Mesothelial cell of epicardium (in vitro differentiated cells): ENCODE results near the gene SACM1L. TPM values are rescaled to one million over a fixed set of nuclear protein-coding genes. Genes with fewer than 3 reads are reported as not detected.

Experiments
- DNase-seq, 2 experiments: peaks; one replicate each; pipeline ENCODE4 v3.0.0; 2021; ENCODE audit warnings: low spot score in 2 of 2; ENCODE audit not compliant: unreplicated experiment in 2 of 2
- H3K27ac Mint-ChIP-seq: 2 replicates; pipeline ENCODE4 v1.8.0; 2021; ENCODE audit warnings: mixed read lengths
- H3K27me3 Mint-ChIP-seq: 2 replicates; pipeline ENCODE4 v1.8.0; 2021; ENCODE audit warnings: low read depth, mixed read lengths
- H3K36me3 Mint-ChIP-seq: 2 replicates; pipeline ENCODE4 v1.8.0; 2021; ENCODE audit warnings: mixed read lengths
- H3K4me1 Mint-ChIP-seq: 2 replicates; pipeline ENCODE4 v1.8.0; 2021; ENCODE audit warnings: mixed read lengths
- H3K4me3 Mint-ChIP-seq: 2 replicates; pipeline ENCODE4 v1.8.0; 2021; ENCODE audit warnings: mild to moderate bottlenecking, moderate library complexity, mixed read lengths
- H3K9me3 Mint-ChIP-seq: 2 replicates; pipeline ENCODE4 v1.8.0; 2021; ENCODE audit warnings: mixed read lengths
- total RNA-seq: library from RNA; stranded (reverse); gene quantifications from 3 replicates; pipeline ENCODE4 v1.2.1, GENCODE V29; 2021
- TF ChIP-seq, protein P1 (sequence below): fragments of 200-600 bp; sonication (generic); IDR thresholded peaks from one replicate; pipeline ENCODE4 v1.5.0; 2021; ENCODE audit warnings: antibody characterized with exemption; ENCODE audit not compliant: unreplicated experiment

The SACM1L gene
- total RNA-seq, 1 donor from 2014 or later = 51.8 TPM

DNA sequence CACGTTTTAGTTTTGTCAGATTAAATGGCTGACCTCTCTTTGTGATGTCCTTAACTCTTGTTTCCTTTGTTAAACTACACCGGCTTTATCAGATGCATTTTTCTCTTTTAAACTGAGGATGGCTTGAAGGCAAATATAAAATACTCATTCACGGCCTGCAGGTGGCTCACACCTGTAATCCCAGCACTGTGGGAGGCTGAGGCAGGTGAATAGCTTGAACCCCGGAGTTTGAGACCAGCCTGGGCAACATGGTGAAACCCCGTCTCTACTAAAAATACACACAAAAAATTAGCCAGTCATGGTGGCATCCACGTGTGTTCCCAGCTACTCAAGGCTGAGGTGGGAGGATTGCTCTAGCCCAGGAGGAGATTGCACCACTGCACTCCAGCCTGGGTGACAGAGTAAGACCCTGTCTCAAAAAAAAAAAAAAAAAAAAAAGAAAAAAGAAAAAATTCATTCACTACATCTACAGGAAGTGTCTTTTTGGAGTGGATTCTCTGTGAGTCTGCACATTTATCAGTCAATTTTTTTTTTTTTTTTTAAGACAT, 34.7 kb upstream of the SACM1L start:
- no peaks in the 10 kb centered on the region for H3K27me3 Mint-ChIP-seq
- TF ChIP-seq, protein P1, sequence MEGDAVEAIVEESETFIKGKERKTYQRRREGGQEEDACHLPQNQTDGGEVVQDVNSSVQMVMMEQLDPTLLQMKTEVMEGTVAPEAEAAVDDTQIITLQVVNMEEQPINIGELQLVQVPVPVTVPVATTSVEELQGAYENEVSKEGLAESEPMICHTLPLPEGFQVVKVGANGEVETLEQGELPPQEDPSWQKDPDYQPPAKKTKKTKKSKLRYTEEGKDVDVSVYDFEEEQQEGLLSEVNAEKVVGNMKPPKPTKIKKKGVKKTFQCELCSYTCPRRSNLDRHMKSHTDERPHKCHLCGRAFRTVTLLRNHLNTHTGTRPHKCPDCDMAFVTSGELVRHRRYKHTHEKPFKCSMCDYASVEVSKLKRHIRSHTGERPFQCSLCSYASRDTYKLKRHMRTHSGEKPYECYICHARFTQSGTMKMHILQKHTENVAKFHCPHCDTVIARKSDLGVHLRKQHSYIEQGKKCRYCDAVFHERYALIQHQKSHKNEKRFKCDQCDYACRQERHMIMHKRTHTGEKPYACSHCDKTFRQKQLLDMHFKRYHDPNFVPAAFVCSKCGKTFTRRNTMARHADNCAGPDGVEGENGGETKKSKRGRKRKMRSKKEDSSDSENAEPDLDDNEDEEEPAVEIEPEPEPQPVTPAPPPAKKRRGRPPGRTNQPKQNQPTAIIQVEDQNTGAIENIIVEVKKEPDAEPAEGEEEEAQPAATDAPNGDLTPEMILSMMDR = no peak
- no peak for DNase-seq
- H3K27ac Mint-ChIP-seq = peak overlapping the region; percentile 24
- peaks cover 5% of the 10 kb centered on the region for H3K9me3 Mint-ChIP-seq
- H3K36me3 Mint-ChIP-seq = peaks cover 12% of the 10 kb centered on the region
- H3K4me1 Mint-ChIP-seq = no peaks in the 10 kb centered on the region
- H3K4me3 Mint-ChIP-seq = no peak overlapping the region

DNA sequence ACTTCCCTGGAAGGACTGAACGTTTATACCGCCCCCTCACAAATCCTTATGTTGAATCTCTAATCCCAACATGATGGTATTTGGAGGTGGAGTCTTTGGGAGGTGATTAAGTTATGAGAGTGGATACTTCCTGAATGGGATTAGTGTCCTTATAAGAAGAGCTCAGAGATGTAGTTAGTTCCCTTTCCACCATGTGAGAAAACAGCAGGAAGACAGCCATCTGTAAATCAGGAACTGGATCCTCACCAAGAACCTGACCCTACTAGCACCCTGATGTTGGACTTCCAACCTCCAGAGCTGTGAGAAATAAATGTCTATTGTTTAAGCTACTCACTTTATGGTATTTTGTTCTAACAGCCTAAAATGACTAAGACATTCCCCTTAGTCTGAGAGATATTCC, 33.3 kb upstream of the SACM1L start:
- DNase-seq = no peak
- H3K36me3 Mint-ChIP-seq = peaks cover 2% of the 10 kb centered on the region
- H3K4me3 Mint-ChIP-seq = no peak overlapping the region
- no peaks in the 10 kb centered on the region for H3K9me3 Mint-ChIP-seq
- H3K27ac Mint-ChIP-seq = no peak overlapping the region
- peaks cover 2% of the 10 kb centered on the region for H3K4me1 Mint-ChIP-seq
- H3K27me3 Mint-ChIP-seq = no peaks in the 10 kb centered on the region
- TF ChIP-seq, protein P1 = no peak

DNA sequence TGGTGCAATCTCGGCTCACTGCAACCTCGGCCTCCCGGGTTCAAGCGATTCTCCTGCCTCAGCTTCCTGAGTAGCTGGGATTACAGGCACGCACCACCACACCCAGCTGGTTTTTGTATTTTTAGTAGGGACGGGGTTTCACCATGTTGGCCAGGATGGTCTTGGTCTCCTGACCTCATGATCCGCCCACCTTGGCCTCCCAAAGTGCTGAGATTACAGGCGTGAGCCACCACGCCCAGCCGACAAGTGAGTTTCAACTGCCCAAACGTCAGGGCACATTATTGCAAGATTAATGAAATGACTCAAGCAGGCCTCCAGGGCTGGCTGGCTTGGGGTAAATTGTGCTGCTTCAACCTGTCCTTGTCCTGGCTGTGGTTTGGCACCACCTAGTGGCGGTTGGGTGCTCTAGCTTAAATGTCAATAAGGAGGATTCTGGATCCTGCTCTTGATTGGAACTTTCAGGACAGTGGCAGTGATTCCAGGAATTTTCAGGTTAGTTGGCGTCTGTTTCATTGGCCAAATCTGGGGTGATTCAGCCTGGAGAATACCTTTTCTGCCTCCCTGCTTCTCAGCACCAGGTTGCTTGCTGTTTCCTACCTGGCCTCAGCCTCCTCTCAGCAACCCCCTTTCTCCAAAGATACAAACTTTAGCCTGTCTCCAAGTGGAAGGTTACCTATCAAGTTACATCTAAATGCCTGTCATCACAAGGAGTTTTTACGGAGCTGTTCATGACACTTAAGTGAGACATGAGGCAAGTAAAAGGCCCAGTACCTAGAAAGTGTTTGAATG, 32.4 kb upstream of the SACM1L start:
- H3K36me3 Mint-ChIP-seq = no peaks in the 10 kb centered on the region
- TF ChIP-seq, protein P1 = peak; percentile 84
- H3K4me3 Mint-ChIP-seq = no peak overlapping the region
- peak; percentile 73 to 82 for DNase-seq
- peaks cover 2% of the 10 kb centered on the region for H3K4me1 Mint-ChIP-seq
- no peaks in the 10 kb centered on the region for H3K9me3 Mint-ChIP-seq
- H3K27me3 Mint-ChIP-seq = no peaks in the 10 kb centered on the region
- no peak overlapping the region for H3K27ac Mint-ChIP-seq

DNA sequence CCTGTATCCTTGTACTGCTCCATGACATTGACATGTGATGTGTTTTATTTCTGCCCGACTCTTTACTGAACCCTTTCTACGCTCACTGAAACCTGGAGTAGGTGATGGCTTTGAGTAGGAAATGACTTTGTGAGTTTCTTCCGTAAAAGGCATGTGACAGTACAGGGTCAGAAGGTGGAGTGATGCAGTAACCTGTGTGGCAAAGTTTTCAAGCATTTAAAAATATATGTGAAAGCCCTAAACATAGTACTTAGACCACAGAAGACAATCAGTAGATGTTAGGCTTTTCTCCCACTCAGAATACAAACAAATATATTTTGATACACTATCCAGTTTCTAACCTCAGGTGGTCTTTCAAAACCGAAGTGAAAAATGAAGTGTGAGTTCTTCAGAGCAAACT, 31.3 kb upstream of the SACM1L start:
- no peaks in the 10 kb centered on the region for H3K36me3 Mint-ChIP-seq
- no peaks in the 10 kb centered on the region for H3K27me3 Mint-ChIP-seq
- H3K4me3 Mint-ChIP-seq = no peak overlapping the region
- no peak for DNase-seq
- no peak overlapping the region for H3K27ac Mint-ChIP-seq
- no peaks in the 10 kb centered on the region for H3K9me3 Mint-ChIP-seq
- peaks cover 2% of the 10 kb centered on the region for H3K4me1 Mint-ChIP-seq
- TF ChIP-seq, protein P1 = no peak

DNA sequence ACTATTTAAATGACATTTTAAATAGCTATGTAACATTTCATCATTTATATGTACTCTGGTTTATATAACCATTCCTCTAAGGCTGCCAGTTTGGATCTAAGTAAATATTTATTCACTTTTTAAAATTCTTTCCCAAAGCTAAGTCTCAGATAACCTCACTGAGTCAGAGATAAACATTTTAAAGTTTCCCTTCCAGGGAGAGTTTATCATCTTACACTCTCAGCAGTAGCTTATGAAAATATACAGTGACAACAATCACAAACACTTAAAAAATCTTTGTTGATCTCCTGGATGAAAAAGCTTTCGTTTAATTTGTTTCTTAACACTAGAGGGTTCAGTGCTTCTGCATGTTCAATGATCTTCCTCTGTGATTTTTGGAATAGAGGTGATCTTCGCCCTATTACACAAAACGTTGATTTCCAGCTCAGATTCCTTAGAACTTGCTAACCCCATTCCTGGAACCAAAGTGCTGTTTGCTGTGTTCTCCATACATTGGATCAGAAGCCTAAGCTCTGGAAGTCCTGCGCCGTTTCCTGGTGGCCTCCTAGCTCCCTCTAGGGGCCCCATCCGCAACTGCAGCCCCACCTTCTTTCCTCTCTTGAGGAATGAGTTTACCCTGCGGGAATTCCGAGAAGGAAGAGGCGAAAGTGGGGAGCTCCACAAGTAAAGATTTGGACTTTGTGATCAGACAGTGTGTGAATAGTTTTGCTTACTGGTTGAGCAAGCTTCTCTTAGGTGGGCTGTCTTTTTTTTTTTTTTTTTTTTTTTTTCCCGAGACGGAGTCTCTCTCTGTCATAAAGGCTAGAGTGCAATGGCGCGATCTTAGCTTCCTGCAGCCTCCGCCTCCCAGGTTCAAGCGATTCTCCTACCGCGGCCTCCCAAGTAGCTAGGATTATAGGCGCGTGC, 29.3 kb upstream of the SACM1L start:
- TF ChIP-seq, protein P1 = peak; percentile 62
- no peaks in the 10 kb centered on the region for H3K36me3 Mint-ChIP-seq
- H3K9me3 Mint-ChIP-seq = no peaks in the 10 kb centered on the region
- peak in 1 of 2 experiments; percentile 60 for DNase-seq
- H3K4me3 Mint-ChIP-seq = no peak overlapping the region
- H3K27ac Mint-ChIP-seq = peak overlapping the region; percentile 20
- H3K27me3 Mint-ChIP-seq = no peaks in the 10 kb centered on the region
- H3K4me1 Mint-ChIP-seq = peaks cover 2% of the 10 kb centered on the region
